Activated T-cell treated with anti-CD3 and anti-CD28 coated beads, Interleukin-2, amount 50 U/mL, for 4 hours (primary cell): ENCODE measurements around the gene CCL13. TPM values are rescaled to one million over a fixed set of nuclear protein-coding genes. Genes with fewer than 3 reads are reported as not detected.

Source experiments
- ATAC-seq, 2 donors: fragments of 200-7000 bp; cut with Tn5 transposase; one replicate each; pipeline ENCODE4 v1.10.0; 2021
- DNase-seq: peaks from one replicate; pipeline ENCODE4 v3.0.0-alpha.2; 2020
- H3K27me3 Mint-ChIP-seq: one replicate; pipeline ENCODE4 v1.8.0; 2021; ENCODE audit warnings: low read depth, mixed read lengths
- H3K36me3 Mint-ChIP-seq: one replicate; pipeline ENCODE4 v1.8.0; 2022; ENCODE audit warnings: mixed read lengths; ENCODE audit not compliant: insufficient read depth
- H3K4me1 Mint-ChIP-seq: one replicate; pipeline ENCODE4 v1.8.0; 2021; ENCODE audit warnings: low read depth, mixed read lengths
- H3K4me3 Mint-ChIP-seq: one replicate; pipeline ENCODE4 v1.8.0; 2021; ENCODE audit warnings: mild to moderate bottlenecking, moderate library complexity, mixed read lengths
- H3K9me3 Mint-ChIP-seq: one replicate; pipeline ENCODE4 v1.8.0; 2021; ENCODE audit warnings: mixed read lengths
- total RNA-seq, 3 donors: library from RNA; stranded (reverse); gene quantifications; one replicate each; pipeline ENCODE4 v1.2.1, GENCODE V29; 2021

CCL13 gene
- total RNA-seq, 3 donors from 2014 or later: not detected

GRCh38 chr17:34403006-34403405, 46.7 kb downstream of the CCL13 start:
- no peak for DNase-seq
- Mint-ChIP-seq H3K27me3 (peaks cover 13% of the 10 kb centered on the region), H3K4me1 (no peaks in the 10 kb centered on the region), H3K4me3 (no peak overlapping the region), H3K36me3 (no peaks in the 10 kb centered on the region), H3K9me3 (no peaks in the 10 kb centered on the region)
- ATAC-seq: no peak

- no peaks in the 10 kb centered on the region for H3K9me3 Mint-ChIP-seq
- no peaks in the 10 kb centered on the region for H3K36me3 Mint-ChIP-seq
- no peak overlapping the region for H3K4me3 Mint-ChIP-seq
- DNase-seq (no peak), ATAC-seq (no peak)
- H3K27me3 Mint-ChIP-seq: peaks cover 21% of the 10 kb centered on the region
- H3K4me1 Mint-ChIP-seq: no peaks in the 10 kb centered on the region
Measured at GRCh38 chr17:34406226-34406625, 49.9 kb downstream of the CCL13 start.

Other genes starting within 250 kb of the CCL13 start
- 1 to 10 TPM in 2 of 3 donors, under 1 TPM in 1; 0.37 to 3.1 (median 1.3) TPM for gene CCL2, start 101.2 kb upstream of the CCL13 start, total RNA-seq
- not detected for gene CCL7, start 86.3 kb upstream of the CCL13 start, total RNA-seq
- gene CCL11, start 70.7 kb upstream of the CCL13 start, total RNA-seq: not detected
- gene CCL8, start 37.0 kb upstream of the CCL13 start, total RNA-seq: not detected
- gene CCL1, start 6.8 kb downstream of the CCL13 start, total RNA-seq: 10 to 100 TPM in 1 of 3 donors, 1 to 10 TPM in 2; 1.4 to 17.7 (median 3.6) TPM
- gene TMEM132E, start 223.1 kb downstream of the CCL13 start, total RNA-seq: under 1 TPM; 0.05 to 0.14 (median 0.10) TPM